ENCODE measurements around the gene UBE2G2.

The UBE2G2 gene

DNA sequence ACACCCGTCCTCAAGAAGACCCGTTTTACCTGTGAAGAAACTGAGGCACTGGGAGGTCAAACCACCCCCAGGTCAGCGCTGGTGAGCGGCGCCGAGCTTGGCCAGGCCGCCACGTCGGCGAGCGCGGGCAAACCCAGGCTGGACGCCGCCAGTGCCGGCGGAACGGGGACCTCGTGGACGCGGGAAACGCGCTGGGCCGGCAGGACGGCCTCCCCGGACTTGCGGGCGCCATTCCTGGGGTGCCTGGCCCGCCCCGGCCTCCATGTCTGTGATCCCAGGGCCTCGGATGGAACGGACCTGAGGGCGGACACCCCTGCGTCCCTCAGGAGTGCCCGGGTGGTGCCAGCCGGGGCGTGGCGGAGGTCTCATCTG, 17.0 kb upstream of the UBE2G2 start:
- peak overlapping the region; percentile 73 for H3K9ac ChIP-seq (ENCODE audit: low read depth, low read length)
- H3K36me3 ChIP-seq (ENCODE audit: control insufficient read depth, insufficient read depth, low read length) = peaks cover 3% of the 10 kb centered on the region
- peaks cover 3% of the 10 kb centered on the region for H3K4me1 ChIP-seq (ENCODE audit: control insufficient read depth, insufficient read depth, low read length)
- H3K27me3 ChIP-seq (ENCODE audit: control insufficient read depth, insufficient read depth, low read length) = peaks cover 8% of the 10 kb centered on the region
- H3K9me3 ChIP-seq (ENCODE audit: control insufficient read depth, insufficient read depth, low read length) = peaks cover 7% of the 10 kb centered on the region
- H3K4me3 ChIP-seq (ENCODE audit: low read depth, low read length) = peak overlapping the region; percentile 50

- Histone ChIP-seq H3K9ac (ENCODE audit: low read depth, low read length) (peak within 1 kb of the TSS; percentile 73), H3K9me3 (ENCODE audit: control insufficient read depth, insufficient read depth, low read length) (peaks cover 6% of the 10 kb centered on the region), H3K4me3 (ENCODE audit: low read depth, low read length) (peak within 1 kb of the TSS; percentile 78), H3K4me1 (ENCODE audit: control insufficient read depth, insufficient read depth, low read length) (peaks cover 3% of the 10 kb centered on the region), H3K36me3 (ENCODE audit: control insufficient read depth, insufficient read depth, low read length) (peaks cover 9% of the 10 kb centered on the region), H3K27me3 (ENCODE audit: control insufficient read depth, insufficient read depth, low read length) (peaks cover 8% of the 10 kb centered on the region)
Observed at GRCh38 chr21:44817914-44818639, 16.5 kb upstream of the UBE2G2 start, which contains the start of gene SUMO3. Gene SUMO3 (minus strand): TSS chr21:44818062. CDS start chr21:44817968, 94 bp downstream.

- peaks cover 8% of the 10 kb centered on the region for H3K27me3 ChIP-seq (ENCODE audit: control insufficient read depth, insufficient read depth, low read length)
- H3K4me3 ChIP-seq (ENCODE audit: low read depth, low read length) = peak overlapping the region; percentile 78
- peaks cover 6% of the 10 kb centered on the region for H3K9me3 ChIP-seq (ENCODE audit: control insufficient read depth, insufficient read depth, low read length)
- peaks cover 3% of the 10 kb centered on the region for H3K4me1 ChIP-seq (ENCODE audit: control insufficient read depth, insufficient read depth, low read length)
- H3K36me3 ChIP-seq (ENCODE audit: control insufficient read depth, insufficient read depth, low read length) = peaks cover 12% of the 10 kb centered on the region
- no peak overlapping the region for H3K9ac ChIP-seq (ENCODE audit: low read depth, low read length)
Observed at GRCh38 chr21:44817506-44817880, 15.9 kb upstream of the UBE2G2 start.

DNA sequence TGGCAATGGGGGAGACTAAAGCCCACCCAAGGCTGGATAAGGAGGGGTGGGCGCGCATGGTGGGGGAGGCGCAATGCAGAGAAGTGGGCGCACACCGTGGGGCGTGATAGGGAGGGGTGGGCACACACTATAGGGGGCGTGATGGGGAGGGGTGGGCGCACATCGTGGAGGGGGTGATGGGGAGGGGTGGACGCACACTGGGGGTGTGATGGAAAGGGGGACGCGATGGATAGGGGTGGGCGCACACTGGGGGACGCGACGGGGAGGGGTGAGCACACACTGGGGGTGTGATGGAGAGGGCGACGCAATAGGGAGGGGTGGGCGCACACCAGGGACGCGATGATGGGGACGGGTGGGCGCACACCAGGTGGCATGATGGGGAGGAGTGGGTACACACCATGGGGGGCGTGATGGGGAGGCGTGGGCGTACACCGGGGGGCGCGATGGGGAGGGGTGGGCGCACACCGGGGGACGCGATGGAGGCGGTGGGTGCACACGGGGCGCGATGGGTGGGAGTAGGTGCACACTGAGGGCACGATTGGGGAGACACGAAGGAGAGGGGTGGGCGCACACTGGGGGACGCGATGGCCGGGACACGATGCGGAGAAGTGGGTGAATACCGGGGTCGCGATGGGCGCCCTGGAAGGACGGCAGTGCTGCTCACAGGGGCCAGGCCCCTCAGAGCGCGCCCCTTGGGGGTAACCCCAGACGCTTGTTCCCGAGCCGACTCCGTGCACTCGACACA, 15.3 kb upstream of the UBE2G2 start:
- H3K4me1 ChIP-seq (ENCODE audit: control insufficient read depth, insufficient read depth, low read length) = peaks cover 3% of the 10 kb centered on the region
- H3K4me3 ChIP-seq (ENCODE audit: low read depth, low read length) = peak overlapping the region; percentile 78
- H3K9me3 ChIP-seq (ENCODE audit: control insufficient read depth, insufficient read depth, low read length) = peaks cover 6% of the 10 kb centered on the region
- H3K27me3 ChIP-seq (ENCODE audit: control insufficient read depth, insufficient read depth, low read length) = peaks cover 8% of the 10 kb centered on the region
- no peak overlapping the region for H3K9ac ChIP-seq (ENCODE audit: low read depth, low read length)
- peaks cover 12% of the 10 kb centered on the region for H3K36me3 ChIP-seq (ENCODE audit: control insufficient read depth, insufficient read depth, low read length)

- Histone ChIP-seq H3K4me1 (ENCODE audit: control insufficient read depth, insufficient read depth, low read length) (peaks cover 3% of the 10 kb centered on the region), H3K36me3 (ENCODE audit: control insufficient read depth, insufficient read depth, low read length) (peaks cover 12% of the 10 kb centered on the region), H3K9me3 (ENCODE audit: control insufficient read depth, insufficient read depth, low read length) (peaks cover 6% of the 10 kb centered on the region), H3K27me3 (ENCODE audit: control insufficient read depth, insufficient read depth, low read length) (peaks cover 8% of the 10 kb centered on the region), H3K9ac (ENCODE audit: low read depth, low read length) (no peak overlapping the region), H3K4me3 (ENCODE audit: low read depth, low read length) (no peak overlapping the region)
Observed at GRCh38 chr21:44815852-44816628, 14.4 kb upstream of the UBE2G2 start.

DNA sequence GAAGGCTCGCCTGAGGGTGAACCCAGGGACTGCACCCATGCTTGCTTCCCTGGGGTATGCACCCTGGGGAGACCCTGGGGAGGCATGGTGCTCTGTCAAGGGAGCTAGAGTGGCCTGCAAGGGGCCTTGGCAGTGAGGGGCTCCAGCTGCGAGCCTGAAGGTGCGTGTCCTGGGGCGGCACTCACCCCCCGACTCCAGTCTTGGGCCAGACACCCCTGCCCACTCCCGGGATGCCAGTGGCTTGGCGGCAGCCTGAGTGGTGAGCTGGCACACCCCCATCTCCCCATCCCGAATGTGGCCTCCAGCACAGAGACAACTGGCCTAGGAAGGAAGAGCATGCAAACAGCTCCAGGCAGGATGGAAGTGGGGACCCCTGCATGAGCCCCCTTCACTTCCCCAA, 13.6 kb upstream of the UBE2G2 start:
- H3K36me3 ChIP-seq (ENCODE audit: control insufficient read depth, insufficient read depth, low read length) = peaks cover 15% of the 10 kb centered on the region
- H3K4me1 ChIP-seq (ENCODE audit: control insufficient read depth, insufficient read depth, low read length) = peaks cover 3% of the 10 kb centered on the region
- no peak overlapping the region for H3K9ac ChIP-seq (ENCODE audit: low read depth, low read length)
- H3K27me3 ChIP-seq (ENCODE audit: control insufficient read depth, insufficient read depth, low read length) = peaks cover 8% of the 10 kb centered on the region
- H3K9me3 ChIP-seq (ENCODE audit: control insufficient read depth, insufficient read depth, low read length) = peaks cover 6% of the 10 kb centered on the region
- no peak overlapping the region for H3K4me3 ChIP-seq (ENCODE audit: low read depth, low read length)

DNA sequence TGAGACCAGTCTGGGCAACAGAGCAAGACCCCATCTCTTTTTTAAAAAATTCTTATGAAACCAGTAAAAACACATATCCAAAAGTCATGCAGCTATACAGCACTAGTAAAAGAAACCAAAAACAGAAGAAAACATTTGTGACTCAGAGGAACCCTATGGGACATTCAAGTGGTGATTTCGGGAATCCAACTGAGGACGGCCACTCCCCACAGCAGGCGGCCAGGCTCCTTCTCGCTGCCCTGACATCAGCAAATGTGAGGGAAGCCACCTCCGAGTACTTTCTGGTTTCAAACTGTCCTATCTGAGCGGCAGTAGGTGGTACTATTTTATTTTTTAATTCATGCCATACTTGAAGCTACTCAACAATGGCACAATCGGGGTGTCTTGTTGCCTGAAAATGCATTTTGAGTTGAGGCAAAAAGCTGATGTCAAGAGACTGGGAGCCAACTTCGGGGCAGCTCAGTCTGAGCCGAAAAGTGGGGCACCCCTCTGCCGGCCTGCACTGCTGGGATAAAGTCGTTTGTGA, 12.9 kb upstream of the UBE2G2 start:
- Histone ChIP-seq H3K36me3 (ENCODE audit: control insufficient read depth, insufficient read depth, low read length) (peaks cover 12% of the 10 kb centered on the region), H3K9ac (ENCODE audit: low read depth, low read length) (no peak overlapping the region), H3K9me3 (ENCODE audit: control insufficient read depth, insufficient read depth, low read length) (peaks cover 3% of the 10 kb centered on the region), H3K4me3 (ENCODE audit: low read depth, low read length) (no peak overlapping the region), H3K27me3 (ENCODE audit: control insufficient read depth, insufficient read depth, low read length) (peaks cover 6% of the 10 kb centered on the region), H3K4me1 (ENCODE audit: control insufficient read depth, insufficient read depth, low read length) (peaks cover 3% of the 10 kb centered on the region)

DNA sequence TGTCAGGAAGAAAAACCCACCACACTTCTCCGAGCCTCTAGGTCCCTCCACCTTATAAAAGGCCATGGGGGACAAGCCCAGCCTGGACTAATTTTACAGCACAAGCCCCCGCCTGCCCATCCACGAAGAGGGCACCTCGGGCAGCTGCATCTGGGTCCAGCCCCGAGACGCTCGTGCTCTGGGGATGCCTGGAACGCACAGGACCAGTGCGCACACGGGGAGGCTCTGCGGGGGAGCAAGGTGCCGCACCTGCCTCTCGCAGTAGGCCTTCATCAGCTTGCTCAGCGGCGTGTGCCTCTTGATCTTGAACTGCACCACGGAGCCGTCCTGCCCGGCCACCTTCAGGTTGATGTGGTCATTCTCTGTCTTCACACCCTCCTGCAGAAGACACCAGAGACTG, 12.1 kb upstream of the UBE2G2 start:
- H3K9ac ChIP-seq (ENCODE audit: low read depth, low read length) = no peak overlapping the region
- no peaks in the 10 kb centered on the region for H3K27me3 ChIP-seq (ENCODE audit: control insufficient read depth, insufficient read depth, low read length)
- no peaks in the 10 kb centered on the region for H3K9me3 ChIP-seq (ENCODE audit: control insufficient read depth, insufficient read depth, low read length)
- H3K36me3 ChIP-seq (ENCODE audit: control insufficient read depth, insufficient read depth, low read length) = peaks cover 12% of the 10 kb centered on the region
- H3K4me1 ChIP-seq (ENCODE audit: control insufficient read depth, insufficient read depth, low read length) = peaks cover 3% of the 10 kb centered on the region
- H3K4me3 ChIP-seq (ENCODE audit: low read depth, low read length) = no peak overlapping the region

DNA sequence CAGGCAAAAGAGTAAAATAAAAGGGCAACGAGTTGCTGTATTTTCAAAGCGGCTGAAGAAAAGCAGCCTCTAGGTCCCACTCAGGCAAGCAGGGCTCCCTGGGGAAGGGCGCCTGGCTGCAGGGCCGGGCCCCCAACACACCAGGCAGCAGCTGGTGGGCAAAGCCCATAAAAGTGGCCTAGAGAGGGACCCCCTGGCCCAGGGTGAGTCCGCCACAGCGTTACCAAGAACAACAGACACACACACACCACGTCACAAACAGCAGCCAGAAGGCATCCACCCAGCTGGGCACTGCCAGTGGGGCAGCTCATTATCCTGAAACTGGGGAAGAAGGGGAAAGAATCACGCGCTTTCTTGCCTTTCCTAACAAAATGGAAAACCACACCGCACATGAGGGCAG, 11.5 kb upstream of the UBE2G2 start:
- H3K4me3 ChIP-seq (ENCODE audit: low read depth, low read length) = no peak overlapping the region
- no peak overlapping the region for H3K9ac ChIP-seq (ENCODE audit: low read depth, low read length)
- peaks cover 3% of the 10 kb centered on the region for H3K4me1 ChIP-seq (ENCODE audit: control insufficient read depth, insufficient read depth, low read length)
- peaks cover 12% of the 10 kb centered on the region for H3K36me3 ChIP-seq (ENCODE audit: control insufficient read depth, insufficient read depth, low read length)
- H3K9me3 ChIP-seq (ENCODE audit: control insufficient read depth, insufficient read depth, low read length) = no peaks in the 10 kb centered on the region
- no peaks in the 10 kb centered on the region for H3K27me3 ChIP-seq (ENCODE audit: control insufficient read depth, insufficient read depth, low read length)

- H3K4me1 ChIP-seq (ENCODE audit: control insufficient read depth, insufficient read depth, low read length) = peaks cover 3% of the 10 kb centered on the region
- no peak overlapping the region for H3K4me3 ChIP-seq (ENCODE audit: low read depth, low read length)
- H3K36me3 ChIP-seq (ENCODE audit: control insufficient read depth, insufficient read depth, low read length) = peaks cover 12% of the 10 kb centered on the region
- H3K9ac ChIP-seq (ENCODE audit: low read depth, low read length) = no peak overlapping the region
- H3K9me3 ChIP-seq (ENCODE audit: control insufficient read depth, insufficient read depth, low read length) = no peaks in the 10 kb centered on the region
- H3K27me3 ChIP-seq (ENCODE audit: control insufficient read depth, insufficient read depth, low read length) = no peaks in the 10 kb centered on the region
Observed at GRCh38 chr21:44812640-44813039, 11.0 kb upstream of the UBE2G2 start.

GRCh38 chr21:44810779-44811178, 9.2 kb upstream of the UBE2G2 start:
- no peak overlapping the region for H3K4me3 ChIP-seq (ENCODE audit: low read depth, low read length)
- no peaks in the 10 kb centered on the region for H3K27me3 ChIP-seq (ENCODE audit: control insufficient read depth, insufficient read depth, low read length)
- H3K9ac ChIP-seq (ENCODE audit: low read depth, low read length) = peak overlapping the region; percentile 12
- H3K4me1 ChIP-seq (ENCODE audit: control insufficient read depth, insufficient read depth, low read length) = no peaks in the 10 kb centered on the region
- H3K36me3 ChIP-seq (ENCODE audit: control insufficient read depth, insufficient read depth, low read length) = peaks cover 19% of the 10 kb centered on the region
- no peaks in the 10 kb centered on the region for H3K9me3 ChIP-seq (ENCODE audit: control insufficient read depth, insufficient read depth, low read length)

Data from iPS-15b (cell line).